Measurements from ENCODE around the gene MZT1.

The MZT1 gene, protein sequence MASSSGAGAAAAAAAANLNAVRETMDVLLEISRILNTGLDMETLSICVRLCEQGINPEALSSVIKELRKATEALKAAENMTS

DNA sequence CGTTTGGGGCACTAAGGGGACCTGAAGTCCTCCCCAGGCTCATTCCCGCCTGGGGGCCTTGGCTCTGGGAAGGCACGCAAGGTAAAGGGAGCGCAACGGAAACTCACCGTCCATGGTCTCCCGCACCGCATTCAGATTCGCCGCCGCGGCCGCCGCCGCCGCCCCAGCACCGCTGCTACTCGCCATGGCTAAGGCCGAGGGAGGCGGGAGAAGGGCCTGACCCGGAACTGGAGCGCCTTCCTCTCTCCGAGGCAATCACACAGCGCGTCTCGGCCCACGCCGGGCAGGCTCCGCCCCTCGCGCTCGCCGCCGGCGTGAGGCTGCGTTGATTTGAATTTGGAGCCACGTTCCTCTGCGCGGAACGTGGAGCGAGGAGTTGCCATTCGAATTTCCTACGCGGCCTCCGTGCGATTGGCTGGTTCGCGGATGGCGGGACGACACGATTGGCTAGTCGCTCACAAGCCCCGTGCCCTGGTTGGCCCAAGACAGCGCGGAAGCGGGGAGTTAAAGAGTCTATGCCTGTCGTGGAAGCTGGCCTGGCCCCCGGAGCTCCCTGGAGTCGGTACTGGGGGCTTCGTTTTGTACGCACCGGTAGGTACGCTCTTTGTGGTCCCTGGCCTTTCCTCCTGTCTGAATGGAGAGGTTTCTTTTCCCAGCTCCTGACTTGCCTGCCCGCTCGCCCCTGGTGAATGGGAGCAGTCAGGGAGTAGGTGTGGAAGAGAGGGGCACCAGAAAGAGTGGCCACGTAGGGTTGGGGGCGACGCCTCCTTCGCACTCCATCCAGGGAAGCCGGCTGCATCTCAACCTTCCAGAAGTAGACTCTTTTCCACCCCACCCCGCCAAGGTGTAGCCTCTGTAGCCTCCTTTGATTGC is at the start of gene MZT1, which contains the start of gene BORA:
TSS of gene MZT1 (minus strand) at position 213 of the 873 bp plus-strand sequence. CDS start at position 186, 27 bp downstream.
TSS of gene BORA (plus strand) at position 507 of the 873 bp plus-strand sequence. CDS start 1,018 bp downstream, outside the sequence.
- H3K4me3 ChIP-seq (replicated peaks; ENCODE audit: low read depth, low read length) = peak within 1 kb of the TSS; percentile 98

DNA sequence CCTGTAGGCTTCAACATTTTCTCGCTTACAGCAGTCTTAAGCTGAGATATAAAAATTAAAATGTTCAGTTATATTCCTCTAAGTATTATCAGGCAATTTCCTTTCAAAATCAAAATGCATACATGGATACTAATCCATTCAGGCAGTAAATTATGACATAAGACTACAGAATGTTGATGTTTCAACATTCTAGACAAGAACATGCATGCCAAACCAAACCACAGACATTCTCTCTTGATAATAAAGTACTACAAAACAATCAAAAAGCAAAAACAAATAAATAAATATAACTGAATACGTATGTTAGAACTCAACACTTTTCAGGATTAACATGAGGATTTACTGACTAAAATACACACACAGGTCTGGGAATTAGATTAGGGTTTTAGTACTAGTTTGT is 46.6 kb upstream of the MZT1 start:
- H3K4me3 ChIP-seq (replicated peaks; ENCODE audit: low read depth, low read length) = no peak overlapping the region
- peak; percentile 64 for DNase-seq (ENCODE audit: low read depth)
- TF ChIP-seq, protein P1, sequence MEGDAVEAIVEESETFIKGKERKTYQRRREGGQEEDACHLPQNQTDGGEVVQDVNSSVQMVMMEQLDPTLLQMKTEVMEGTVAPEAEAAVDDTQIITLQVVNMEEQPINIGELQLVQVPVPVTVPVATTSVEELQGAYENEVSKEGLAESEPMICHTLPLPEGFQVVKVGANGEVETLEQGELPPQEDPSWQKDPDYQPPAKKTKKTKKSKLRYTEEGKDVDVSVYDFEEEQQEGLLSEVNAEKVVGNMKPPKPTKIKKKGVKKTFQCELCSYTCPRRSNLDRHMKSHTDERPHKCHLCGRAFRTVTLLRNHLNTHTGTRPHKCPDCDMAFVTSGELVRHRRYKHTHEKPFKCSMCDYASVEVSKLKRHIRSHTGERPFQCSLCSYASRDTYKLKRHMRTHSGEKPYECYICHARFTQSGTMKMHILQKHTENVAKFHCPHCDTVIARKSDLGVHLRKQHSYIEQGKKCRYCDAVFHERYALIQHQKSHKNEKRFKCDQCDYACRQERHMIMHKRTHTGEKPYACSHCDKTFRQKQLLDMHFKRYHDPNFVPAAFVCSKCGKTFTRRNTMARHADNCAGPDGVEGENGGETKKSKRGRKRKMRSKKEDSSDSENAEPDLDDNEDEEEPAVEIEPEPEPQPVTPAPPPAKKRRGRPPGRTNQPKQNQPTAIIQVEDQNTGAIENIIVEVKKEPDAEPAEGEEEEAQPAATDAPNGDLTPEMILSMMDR (IDR thresholded peaks at IDR 0.05; ENCODE audit: low read length, missing control alignments) = no peak

More for the DNA sequence above, at the start of gene MZT1, which contains the start of gene BORA:
- peak; percentile 99 for DNase-seq (ENCODE audit: low read depth)
- TF ChIP-seq, protein P1 (IDR thresholded peaks at IDR 0.05; ENCODE audit: low read length, missing control alignments) = no peak

DNA sequence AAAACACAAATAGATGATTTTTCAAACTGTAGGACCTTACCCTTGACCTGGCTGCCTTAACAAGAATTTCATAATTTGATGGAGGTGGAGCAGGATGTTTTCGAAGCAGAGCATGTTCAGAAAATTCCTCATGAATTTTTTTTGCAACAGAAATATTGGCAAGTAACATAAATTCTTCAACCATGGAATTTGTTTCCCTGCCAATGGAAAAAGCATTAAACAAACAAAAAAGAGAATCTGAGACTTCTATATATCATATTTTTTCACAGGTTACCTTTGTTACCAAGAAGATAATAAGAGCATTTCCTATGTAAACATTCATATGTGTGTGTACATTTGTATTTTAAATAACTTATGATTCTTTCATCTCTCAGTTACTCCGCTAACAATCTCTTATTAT is 36.0 kb upstream of the MZT1 start:
- peak; percentile 32 for DNase-seq (ENCODE audit: low read depth)
- H3K4me3 ChIP-seq (replicated peaks; ENCODE audit: low read depth, low read length) = no peak overlapping the region
- TF ChIP-seq, protein P1 (IDR thresholded peaks at IDR 0.05; ENCODE audit: low read length, missing control alignments) = no peak

DNA sequence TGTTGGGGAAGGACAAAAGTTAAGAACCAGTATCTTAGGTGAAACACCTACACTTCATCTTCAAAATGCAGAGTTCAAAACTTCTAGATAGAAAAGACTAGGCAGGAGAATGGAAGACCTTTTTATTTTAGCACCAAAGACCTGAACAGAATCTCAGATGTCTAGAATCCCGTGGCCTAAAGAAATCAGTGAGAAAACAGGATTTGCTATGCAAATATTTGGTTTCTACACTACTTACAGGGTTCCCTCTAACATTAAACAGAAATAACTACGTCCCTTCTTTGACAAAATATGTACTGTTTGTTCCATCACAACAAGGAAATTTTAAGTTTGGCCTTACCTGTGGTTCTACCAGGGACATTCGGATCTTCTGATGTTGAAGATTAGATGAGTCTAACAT is 32.8 kb upstream of the MZT1 start:
- DNase-seq (ENCODE audit: low read depth) = no peak
- TF ChIP-seq, protein P1 (IDR thresholded peaks at IDR 0.05; ENCODE audit: low read length, missing control alignments) = no peak
- no peak overlapping the region for H3K4me3 ChIP-seq (replicated peaks; ENCODE audit: low read depth, low read length)

DNA sequence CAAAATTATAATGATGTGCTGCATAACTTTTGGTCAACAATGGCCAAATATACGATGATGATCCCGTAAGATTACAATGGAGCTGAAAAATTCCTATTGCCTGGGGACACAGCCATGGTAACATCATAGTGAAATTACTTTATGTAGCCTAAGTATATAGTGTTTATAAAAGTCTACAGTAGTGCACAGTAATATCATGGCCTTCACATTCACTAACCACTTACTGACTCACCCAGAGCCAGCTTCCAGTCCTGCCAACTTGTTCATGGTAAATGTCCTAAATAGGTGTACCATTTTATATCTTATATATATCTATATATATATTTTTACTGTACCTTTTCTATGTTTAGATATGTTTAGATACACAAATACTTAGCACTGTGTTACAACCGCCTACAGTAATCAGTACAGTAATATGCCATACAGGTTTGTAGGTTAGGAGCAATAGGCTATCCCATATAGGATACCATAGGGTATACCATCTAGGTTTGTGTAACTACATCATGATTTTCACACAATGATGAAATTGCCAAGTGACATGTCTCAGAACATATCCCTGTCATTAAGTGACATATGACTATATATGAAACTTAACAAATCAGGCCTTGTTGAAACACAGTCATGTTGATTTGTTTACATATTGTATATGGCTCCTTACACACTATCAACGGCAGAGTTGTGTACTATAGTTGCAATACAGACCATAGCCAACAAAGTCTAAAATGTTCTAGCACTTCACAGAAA is 30.5 kb upstream of the MZT1 start:
- TF ChIP-seq, protein P1 (IDR thresholded peaks at IDR 0.05; ENCODE audit: low read length, missing control alignments) = no peak
- H3K4me3 ChIP-seq (replicated peaks; ENCODE audit: low read depth, low read length) = no peak overlapping the region
- no peak for DNase-seq (ENCODE audit: low read depth)

DNA sequence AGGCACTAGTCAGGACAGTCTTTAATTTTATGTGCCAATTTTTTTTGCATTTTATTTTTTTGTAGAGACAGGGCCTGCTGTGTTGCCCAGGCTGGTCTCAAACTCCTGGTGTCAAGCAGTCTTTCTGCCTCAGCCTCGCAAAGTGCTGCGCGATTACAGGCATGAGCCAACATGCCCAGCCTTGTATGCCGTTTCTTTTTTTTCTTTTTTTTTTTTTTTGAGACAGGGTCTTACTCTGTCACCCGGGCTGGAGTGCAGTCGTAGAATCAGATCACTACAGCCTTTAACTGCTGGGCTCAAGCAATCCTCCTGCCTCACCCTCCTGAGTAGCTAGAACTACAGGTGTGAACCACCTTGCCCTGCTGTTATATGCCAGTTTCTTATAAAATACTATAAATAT is 26.7 kb upstream of the MZT1 start:
- TF ChIP-seq, protein P1 (IDR thresholded peaks at IDR 0.05; ENCODE audit: low read length, missing control alignments) = no peak
- no peak overlapping the region for H3K4me3 ChIP-seq (replicated peaks; ENCODE audit: low read depth, low read length)
- no peak for DNase-seq (ENCODE audit: low read depth)

Data from fibroblast of pulmonary artery (primary cell).